Smooth muscle cell (in vitro differentiated cells): ENCODE results near the gene OCLN. TPM values are rescaled to one million over a fixed set of nuclear protein-coding genes. Genes with fewer than 3 reads are reported as not detected.

Experiments used
- DNase-seq: peaks from one replicate; lab custom pipeline; 2025; ENCODE audit not compliant: unreplicated experiment; lab: John Stamatoyannopoulos, UW
- H2AFZ ChIP-seq: fragments of 200-600 bp; sonication (generic); 2 replicates; pipeline ENCODE4 v1.6.0; 2016; ENCODE audit warnings: antibody characterized with exemption, low read depth, mild to moderate bottlenecking
- H3F3A ChIP-seq: fragments of 200-600 bp; sonication (generic); 2 replicates; pipeline ENCODE4 v1.6.0; 2017; ENCODE audit warnings: antibody characterized with exemption, low read depth
- H3K27ac ChIP-seq: fragments of 200-600 bp; sonication (generic); 2 replicates; pipeline ENCODE4 v1.5.1; 2016; ENCODE audit warnings: low read depth, mild to moderate bottlenecking
- H3K27me3 ChIP-seq: fragments of 200-600 bp; sonication (generic); 2 replicates; pipeline ENCODE4 v1.6.1; 2016; ENCODE audit warnings: low read depth, mild to moderate bottlenecking
- H3K36me3 ChIP-seq: fragments of 200-600 bp; sonication (generic); 2 replicates; pipeline ENCODE4 v1.5.1; 2016; ENCODE audit warnings: low read depth
- H3K4me1 ChIP-seq: fragments of 200-600 bp; sonication (generic); 2 replicates; pipeline ENCODE4 v1.5.1; 2016; ENCODE audit warnings: low read depth
- H3K4me2 ChIP-seq: fragments of 200-600 bp; sonication (generic); 2 replicates; pipeline ENCODE4 v1.6.0; 2016; ENCODE audit warnings: mild to moderate bottlenecking
- H3K4me3 ChIP-seq: fragments of 200-600 bp; sonication (generic); 2 replicates; pipeline ENCODE4 v1.5.1; 2016; ENCODE audit warnings: mild to moderate bottlenecking
- H3K79me2 ChIP-seq: fragments of 200-600 bp; sonication (generic); 2 replicates; pipeline ENCODE4 v1.6.0; 2016; ENCODE audit warnings: low read depth, mild to moderate bottlenecking
- H3K9ac ChIP-seq: fragments of 200-600 bp; sonication (generic); 2 replicates; pipeline ENCODE4 v1.6.0; 2016; ENCODE audit warnings: low read depth
- H3K9me3 ChIP-seq: fragments of 200-600 bp; sonication (generic); replicated peaks from 2 replicates; pipeline ENCODE4 v1.5.1; 2016; ENCODE audit warnings: low read depth
- H4K20me1 ChIP-seq: fragments of 200-600 bp; sonication (generic); 2 replicates; pipeline ENCODE4 v1.6.0; 2016; ENCODE audit warnings: low read depth
- WGBS: methylation state at CpG from one replicate; pipeline ENCODE4 v1.1.7; 2016; ENCODE audit warnings: low lambda C conversion rate; 5-methylcytosine and 5-hydroxymethylcytosine counted together
- polyA plus RNA-seq: library from polyadenylated mRNA; unstranded; fragments of >200 nt; fragmentation: Nextera tagmentation; extraction: Ambion mirVana; gene quantifications from 2 replicates; pipeline ENCODE4 v1.2.1, GENCODE V29; 2016
- total RNA-seq: library from RNA; depleted of rRNA; stranded (reverse); fragments of >200 nt; gene quantifications from 2 replicates; pipeline ENCODE4 v1.2.3, GENCODE V29; 2014
- TF ChIP-seq, protein P1 (sequence below): fragments of 200-600 bp; sonication (generic); IDR thresholded peaks from 2 replicates; pipeline ENCODE4 v1.5.1; 2017; ENCODE audit warnings: borderline replicate concordance, mild to moderate bottlenecking, antibody characterized with exemption; ENCODE audit not compliant: insufficient read depth, poor library complexity, severe bottlenecking

Gene OCLN
- total and polyA plus RNA-seq, 2 experiments from 2014 or later, result 0.94 to 10.4 TPM

DNA sequence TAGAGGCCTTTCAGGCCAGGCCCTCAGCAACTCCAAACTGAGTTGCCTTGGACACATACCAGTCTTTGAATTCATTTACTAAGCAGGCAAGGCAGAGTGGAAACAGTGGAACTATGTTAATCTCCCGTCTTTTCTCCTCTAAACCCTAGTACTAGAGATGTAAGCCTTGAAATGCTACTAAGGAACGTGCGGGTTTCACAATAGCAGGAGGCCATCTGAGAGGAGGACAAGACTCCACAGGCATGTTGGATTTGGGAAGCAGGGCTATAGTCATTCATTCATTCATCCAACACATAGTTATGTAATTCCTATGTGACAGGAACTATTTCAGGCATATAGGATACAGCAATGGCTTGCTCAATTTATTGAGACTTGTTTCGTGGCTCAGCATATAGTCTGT is 3.3 kb upstream of the OCLN start:
- Histone ChIP-seq H4K20me1 (no peaks in the 10 kb centered on the region), H3F3A (no peaks in the 10 kb centered on the region), H3K79me2 (no peaks in the 10 kb centered on the region), H3K27ac (no peak overlapping the region), H3K36me3 (no peaks in the 10 kb centered on the region), H3K4me3 (no peak overlapping the region), H3K9me3 (no peaks in the 10 kb centered on the region), H3K4me2 (no peak overlapping the region), H3K4me1 (peaks cover 3% of the 10 kb centered on the region), H3K9ac (no peak overlapping the region), H3K27me3 (peaks cover 47% of the 10 kb centered on the region), H2AFZ (no peak overlapping the region)
- DNase-seq, result no peak
- TF ChIP-seq, protein P1, sequence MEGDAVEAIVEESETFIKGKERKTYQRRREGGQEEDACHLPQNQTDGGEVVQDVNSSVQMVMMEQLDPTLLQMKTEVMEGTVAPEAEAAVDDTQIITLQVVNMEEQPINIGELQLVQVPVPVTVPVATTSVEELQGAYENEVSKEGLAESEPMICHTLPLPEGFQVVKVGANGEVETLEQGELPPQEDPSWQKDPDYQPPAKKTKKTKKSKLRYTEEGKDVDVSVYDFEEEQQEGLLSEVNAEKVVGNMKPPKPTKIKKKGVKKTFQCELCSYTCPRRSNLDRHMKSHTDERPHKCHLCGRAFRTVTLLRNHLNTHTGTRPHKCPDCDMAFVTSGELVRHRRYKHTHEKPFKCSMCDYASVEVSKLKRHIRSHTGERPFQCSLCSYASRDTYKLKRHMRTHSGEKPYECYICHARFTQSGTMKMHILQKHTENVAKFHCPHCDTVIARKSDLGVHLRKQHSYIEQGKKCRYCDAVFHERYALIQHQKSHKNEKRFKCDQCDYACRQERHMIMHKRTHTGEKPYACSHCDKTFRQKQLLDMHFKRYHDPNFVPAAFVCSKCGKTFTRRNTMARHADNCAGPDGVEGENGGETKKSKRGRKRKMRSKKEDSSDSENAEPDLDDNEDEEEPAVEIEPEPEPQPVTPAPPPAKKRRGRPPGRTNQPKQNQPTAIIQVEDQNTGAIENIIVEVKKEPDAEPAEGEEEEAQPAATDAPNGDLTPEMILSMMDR, result no peak
- 60% methylated on average over 4 of the region's 4 CpGs for WGBS

DNA sequence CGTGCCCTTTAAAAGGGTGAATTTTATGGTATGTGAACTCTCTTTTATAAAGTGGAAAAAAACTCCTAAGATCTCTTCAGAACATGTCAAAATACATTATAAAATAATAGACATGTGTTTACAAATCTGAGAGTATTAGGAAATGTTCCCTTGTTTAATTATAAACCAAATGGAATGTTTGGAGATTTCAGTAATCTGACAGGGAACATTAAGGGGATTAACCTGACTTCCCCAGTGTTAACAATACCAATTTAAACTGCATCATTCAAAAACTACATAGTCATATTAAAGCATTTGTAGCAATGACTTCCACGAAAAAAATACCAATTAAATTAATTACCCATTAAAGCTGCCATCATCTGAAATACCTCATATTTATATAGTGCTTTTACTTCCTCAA is 1.6 kb upstream of the OCLN start:
- Histone ChIP-seq H2AFZ (no peak overlapping the region), H4K20me1 (no peaks in the 10 kb centered on the region), H3K79me2 (no peaks in the 10 kb centered on the region), H3K9ac (no peak overlapping the region), H3K27ac (no peak overlapping the region), H3K9me3 (no peaks in the 10 kb centered on the region), H3K36me3 (no peaks in the 10 kb centered on the region), H3K27me3 (peaks cover 64% of the 10 kb centered on the region), H3K4me2 (no peak overlapping the region), H3K4me3 (peak overlapping the region; percentile 59), H3F3A (no peaks in the 10 kb centered on the region), H3K4me1 (peaks cover 3% of the 10 kb centered on the region)
- DNase-seq, result no peak
- 90% methylated on average over 2 of the region's 2 CpGs for WGBS
- TF ChIP-seq, protein P1, result no peak

DNA sequence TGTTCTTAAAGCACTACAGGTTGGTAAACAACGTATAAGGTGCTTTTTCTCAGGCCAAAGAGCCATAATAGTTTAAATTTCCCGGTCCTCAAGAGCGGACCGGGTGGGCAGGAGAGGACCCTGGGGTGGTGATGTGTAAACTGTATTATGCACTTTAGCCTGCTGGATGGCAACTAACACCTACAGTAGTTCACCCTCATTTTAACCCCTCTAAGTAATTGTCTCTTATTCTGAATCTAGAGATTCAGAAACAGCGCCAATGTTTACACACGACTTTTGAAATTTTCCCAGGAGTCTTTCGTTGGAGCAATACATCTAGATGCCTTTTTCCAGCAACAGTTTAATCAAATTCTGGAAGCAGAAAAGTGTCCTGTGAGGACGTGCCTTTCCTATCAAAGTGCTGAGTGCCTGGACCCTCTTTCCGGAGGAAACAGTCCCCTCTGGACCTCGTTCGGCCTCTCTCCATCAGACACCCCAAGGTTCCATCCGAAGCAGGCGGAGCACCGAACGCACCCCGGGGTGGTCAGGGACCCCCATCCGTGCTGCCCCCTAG is 676 bp upstream of the OCLN start:
- no peak overlapping the region for H3K9ac ChIP-seq
- no peaks in the 10 kb centered on the region for H4K20me1 ChIP-seq
- H3K27me3 ChIP-seq, result peaks cover 64% of the 10 kb centered on the region
- TF ChIP-seq, protein P1, result no peak
- H3K4me1 ChIP-seq, result peaks cover 3% of the 10 kb centered on the region
- no peaks in the 10 kb centered on the region for H3K9me3 ChIP-seq
- no peaks in the 10 kb centered on the region for H3K36me3 ChIP-seq
- no peaks in the 10 kb centered on the region for H3F3A ChIP-seq
- WGBS, result 10% methylated on average over 17 of the region's 17 CpGs
- peak overlapping the region; percentile 26 for H2AFZ ChIP-seq
- peak overlapping the region; percentile 59 for H3K4me3 ChIP-seq
- H3K27ac ChIP-seq, result no peak overlapping the region
- H3K4me2 ChIP-seq, result peak overlapping the region; percentile 89
- no peak for DNase-seq
- H3K79me2 ChIP-seq, result no peaks in the 10 kb centered on the region

DNA sequence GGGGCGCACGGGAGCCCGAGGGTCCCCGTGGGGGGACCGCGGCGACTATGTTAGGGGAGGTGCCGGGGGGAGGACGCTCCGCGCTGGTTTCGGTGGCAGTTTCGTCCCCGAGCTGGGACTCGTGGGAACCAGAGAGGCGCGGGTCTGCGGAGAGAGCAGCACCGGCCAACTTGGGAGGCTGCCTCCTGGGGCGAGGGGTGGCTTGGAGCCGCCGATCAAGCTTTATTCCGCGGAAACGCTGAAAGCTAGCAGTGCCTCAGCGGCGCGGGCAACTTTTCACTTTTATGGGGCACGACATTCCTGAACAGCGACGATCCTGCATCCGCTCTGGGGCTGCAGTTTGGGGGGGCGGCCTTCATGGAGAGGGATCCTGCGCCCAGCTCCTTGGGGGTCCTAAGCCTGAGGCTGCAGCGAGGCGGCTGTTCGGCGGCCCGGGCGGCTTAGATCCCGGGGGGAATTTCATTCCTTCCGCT is 369 bp downstream of the OCLN start:
- under 1% methylated on average over 35 of the region's 42 CpGs for WGBS
- H3K27ac ChIP-seq, result peak overlapping the region; percentile 16
- peak overlapping the region; percentile 75 for H2AFZ ChIP-seq
- peak overlapping the region; percentile 52 for H3K9ac ChIP-seq
- TF ChIP-seq, protein P1, result no peak
- no peaks in the 10 kb centered on the region for H3K79me2 ChIP-seq
- no peak for DNase-seq
- no peaks in the 10 kb centered on the region for H3K9me3 ChIP-seq
- H3K36me3 ChIP-seq, result no peaks in the 10 kb centered on the region
- H3K4me3 ChIP-seq, result peak overlapping the region; percentile 59
- H3K4me2 ChIP-seq, result peak overlapping the region; percentile 89
- peaks cover 3% of the 10 kb centered on the region for H3K4me1 ChIP-seq
- no peaks in the 10 kb centered on the region for H3F3A ChIP-seq
- H3K27me3 ChIP-seq, result peaks cover 64% of the 10 kb centered on the region
- H4K20me1 ChIP-seq, result no peaks in the 10 kb centered on the region
